Measurements from ENCODE around the gene BOD1L1. TPM values are rescaled to one million over a fixed set of nuclear protein-coding genes. Genes with fewer than 3 reads are reported as not detected.

Gene BOD1L1
- total and polyA plus RNA-seq, 2 of the 8 experiments (the other 6 are each of a cell fraction or from before 2014, with no cell fraction given) = 6.8 to 39.3 TPM

DNA sequence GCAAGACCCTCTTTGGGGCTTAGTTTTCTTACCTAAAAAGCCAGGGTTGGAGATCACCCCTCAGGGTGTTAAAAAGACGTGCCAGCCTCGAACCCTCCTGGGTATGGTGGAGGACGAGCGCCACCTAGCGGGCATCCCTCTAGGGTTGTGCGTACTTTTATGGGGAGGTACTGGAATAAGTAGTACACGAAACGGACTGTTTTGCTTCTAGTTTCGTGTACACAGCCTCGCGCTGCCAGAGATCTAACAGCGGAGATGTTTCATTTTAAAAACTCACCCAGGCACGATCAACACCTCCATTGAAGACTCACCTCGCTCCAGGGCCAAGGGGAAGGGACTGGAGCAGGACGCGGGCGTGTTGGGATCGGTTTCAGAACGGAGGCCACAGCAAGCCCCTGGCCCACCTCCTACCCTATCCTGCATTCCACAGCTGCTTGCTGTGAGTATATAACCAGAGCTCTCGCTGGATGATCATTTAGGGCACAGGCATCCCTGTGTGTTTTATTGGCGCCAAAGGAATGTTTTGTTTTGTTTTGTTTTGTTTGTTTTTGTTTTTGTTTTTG, 78.5 kb downstream of the BOD1L1 start:
- Histone ChIP-seq H2AK5ac (ENCODE audit: low read depth, low read length) (no peak overlapping the region), H3K36me3 (ENCODE audit: control insufficient read depth in 2 of 4, insufficient read depth in 4 of 4, low read length in 3 of 4) (peaks cover 0 to under 1% (median 0%) of the 10 kb centered on the region in 4 experiments; a peak in 1 of 8 replicates), H2BK20ac (ENCODE audit: low read length) (no peak overlapping the region), H4K5ac (ENCODE audit: insufficient read length, low read depth, low read length) (no peak overlapping the region), H3K4ac (replicated peaks; ENCODE audit: insufficient read length, low read depth, low read length) (no peak overlapping the region), H3K56ac (replicated peaks; ENCODE audit: insufficient read length, low read depth, low read length) (no peak overlapping the region), H4K8ac (ENCODE audit: extremely low read depth, insufficient read depth, low read length) (peak overlapping the region; percentile 78; the same call in 1 of the 2 replicates), H2BK12ac (ENCODE audit: low read depth, low read length) (no peak overlapping the region), H3K23ac (ENCODE audit: insufficient read length) (no peak overlapping the region), H4K91ac (replicated peaks; ENCODE audit: insufficient read length, low read length) (no peak overlapping the region), H3K27me3 (replicated peaks in 1 of 4; ENCODE audit: control insufficient read depth in 3 of 4, extremely low read depth in 1 of 4, insufficient read depth in 3 of 4, low read length in 3 of 4) (peaks cover 27 to 60% (median 41%) of the 10 kb centered on the region in 4 experiments), H3K27ac (ENCODE audit: low read depth, low read length) (no peak overlapping the region), H3K23me2 (ENCODE audit: low read depth, low read length) (peaks cover 16% of the 10 kb centered on the region), H2BK5ac (ENCODE audit: low read depth, low read length) (no peak overlapping the region), H3K18ac (ENCODE audit: extremely low read depth, low read length) (no peak overlapping the region), H3K4me1 (replicated peaks in 1 of 4; ENCODE audit: control insufficient read depth in 3 of 4, insufficient read depth in 4 of 4, low read length in 3 of 4) (peaks cover 4 to 8% (median 7%) of the 10 kb centered on the region in 4 experiments), H4K20me1 (replicated peaks in 1 of 2; ENCODE audit: control insufficient read depth in 1 of 2, insufficient read depth in 2 of 2, low read length in 2 of 2) (peaks cover 0 to 2% of the 10 kb centered on the region in 2 experiments), H3K4me2 (ENCODE audit: insufficient read depth in 1 of 2, low read depth in 2 of 2, low read length in 2 of 2) (peak overlapping the region; percentile 92 to 96), H3K4me3 (ENCODE audit: extremely low read depth in 1 of 4, insufficient read depth in 2 of 4, low read depth in 3 of 4, low read length in 4 of 4) (peak overlapping the region; percentile 31 to 68 (median 57); a peak in 7 of 8 replicates), H2AFZ (ENCODE audit: low read length) (peak overlapping the region; percentile 95), H3K9ac (replicated peaks in 1 of 4; ENCODE audit: extremely low read depth in 1 of 4, low read depth in 3 of 4, low read length in 3 of 4) (no peak overlapping the region), H2BK15ac (ENCODE audit: low read length) (peak overlapping the region; percentile 72; the same call in 1 of the 2 replicates), H3K79me1 (ENCODE audit: low read depth, low read length) (no peaks in the 10 kb centered on the region), H3K9me3 (ENCODE audit: insufficient read depth in 2 of 2, low read depth in 1 of 2, low read length in 1 of 2) (no peaks in the 10 kb centered on the region), H3K79me2 (ENCODE audit: control insufficient read depth in 1 of 2, insufficient read depth in 2 of 2, low read length in 2 of 2) (no peaks in the 10 kb centered on the region), H2BK120ac (replicated peaks; ENCODE audit: low read depth, low read length) (no peak overlapping the region), H3K14ac (ENCODE audit: insufficient read length) (no peak overlapping the region)
- POLR2A ChIA-PET (ENCODE audit: partially characterized antibody) = no interaction called here
- 7% methylated on average over 19 of the region's 21 CpGs; no CpG with 5 or more reads in 1 of the 2 experiments for WGBS, 2 experiments (ENCODE audit: extremely low coverage in 1 of 2, insufficient coverage in 1 of 2, insufficient read length in 1 of 2, insufficient replicate concordance in 2 of 2, low coverage in 1 of 2, low lambda C conversion rate in 2 of 2, missing lambda C conversion rate in 1 of 2)
- CTCF ChIA-PET (ENCODE audit: partially characterized antibody) = interaction anchor here (0.6 to 3.4 kb wide), 24 partner anchors 10 to 824 kb away, joined by 3 to 13 read pairs (median 3); no protein-coding TSS in a partner anchor
- peak; percentile 81 to 99 for DNase-seq (ENCODE audit: low read depth in 1 of 2, low spot score in 2 of 2)
- peak; percentile 88 for FAIRE-seq
- peak; percentile 40; the same call in 1 of the 2 replicates for TF ChIP-seq TEAD4 (IDR thresholded peaks at IDR 0.05; ENCODE audit: low read depth, low read length)
- TF ChIP-seq SRF (IDR thresholded peaks at IDR 0.05; ENCODE audit: low read depth, low read length) = no peak
- TF ChIP-seq, protein P1, sequence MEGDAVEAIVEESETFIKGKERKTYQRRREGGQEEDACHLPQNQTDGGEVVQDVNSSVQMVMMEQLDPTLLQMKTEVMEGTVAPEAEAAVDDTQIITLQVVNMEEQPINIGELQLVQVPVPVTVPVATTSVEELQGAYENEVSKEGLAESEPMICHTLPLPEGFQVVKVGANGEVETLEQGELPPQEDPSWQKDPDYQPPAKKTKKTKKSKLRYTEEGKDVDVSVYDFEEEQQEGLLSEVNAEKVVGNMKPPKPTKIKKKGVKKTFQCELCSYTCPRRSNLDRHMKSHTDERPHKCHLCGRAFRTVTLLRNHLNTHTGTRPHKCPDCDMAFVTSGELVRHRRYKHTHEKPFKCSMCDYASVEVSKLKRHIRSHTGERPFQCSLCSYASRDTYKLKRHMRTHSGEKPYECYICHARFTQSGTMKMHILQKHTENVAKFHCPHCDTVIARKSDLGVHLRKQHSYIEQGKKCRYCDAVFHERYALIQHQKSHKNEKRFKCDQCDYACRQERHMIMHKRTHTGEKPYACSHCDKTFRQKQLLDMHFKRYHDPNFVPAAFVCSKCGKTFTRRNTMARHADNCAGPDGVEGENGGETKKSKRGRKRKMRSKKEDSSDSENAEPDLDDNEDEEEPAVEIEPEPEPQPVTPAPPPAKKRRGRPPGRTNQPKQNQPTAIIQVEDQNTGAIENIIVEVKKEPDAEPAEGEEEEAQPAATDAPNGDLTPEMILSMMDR (IDR thresholded peaks at IDR 0.05; ENCODE audit: control extremely low read depth in 1 of 3, insufficient read depth in 1 of 3, low read depth in 1 of 3, low read length in 3 of 3) = peak in 2 of 3 experiments; percentile 81 to 91; a peak in 3 of 4 replicates
- no peak for TF ChIP-seq TAF7 (optimal IDR thresholded peaks at IDR 0.05; ENCODE audit: borderline replicate concordance, low read depth, low read length)
- TF ChIP-seq CHD2 (IDR thresholded peaks at IDR 0.05; ENCODE audit: low read length) = no peak
- no peak for TF ChIP-seq RFX5 (IDR thresholded peaks at IDR 0.05; ENCODE audit: borderline replicate concordance, low read depth, low read length)
- TF ChIP-seq POLR2A (IDR thresholded peaks at IDR 0.05; ENCODE audit: control extremely low read depth in 1 of 2, low read depth in 2 of 2, low read length in 2 of 2) = no peak
- TF ChIP-seq KDM1A (IDR thresholded peaks at IDR 0.05; ENCODE audit: borderline replicate concordance, low read length) = peak; percentile 80; the same call in 1 of the 2 replicates
- TF ChIP-seq, protein P2, sequence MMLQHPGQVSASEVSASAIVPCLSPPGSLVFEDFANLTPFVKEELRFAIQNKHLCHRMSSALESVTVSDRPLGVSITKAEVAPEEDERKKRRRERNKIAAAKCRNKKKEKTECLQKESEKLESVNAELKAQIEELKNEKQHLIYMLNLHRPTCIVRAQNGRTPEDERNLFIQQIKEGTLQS (IDR thresholded peaks at IDR 0.05; ENCODE audit: insufficient read depth, low read depth, low read length) = no peak

Measured in H1 (cell line).